HFFc6 (cell line): ENCODE measurements around the gene ADAMTS15. TPM values are rescaled to one million over a fixed set of nuclear protein-coding genes. Genes with fewer than 3 reads are reported as not detected.

Experiments used
- DNase-seq: peaks from one replicate; pipeline ENCODE4 v3.0.0-alpha.2; 2018
- H3K27ac Mint-ChIP-seq: 2 replicates; pipeline ENCODE4 v1.8.0; 2020; ENCODE audit warnings: mild to moderate bottlenecking, mixed read lengths
- H3K27me3 Mint-ChIP-seq: 2 replicates; pipeline ENCODE4 v1.8.0; 2021; ENCODE audit warnings: mild to moderate bottlenecking, moderate library complexity, mixed read lengths; ENCODE audit not compliant: insufficient read depth
- H3K36me3 Mint-ChIP-seq: 2 replicates; pipeline ENCODE4 v1.8.0; 2021; ENCODE audit warnings: low read depth, mixed read lengths
- H3K4me1 Mint-ChIP-seq: 2 replicates; pipeline ENCODE4 v1.8.0; 2020; ENCODE audit warnings: low read depth, mixed read lengths
- H3K4me3 Mint-ChIP-seq: 2 replicates; pipeline ENCODE4 v1.8.0; 2020; ENCODE audit warnings: mild to moderate bottlenecking, moderate library complexity, mixed read lengths
- H3K9me3 Mint-ChIP-seq: 2 replicates; pipeline ENCODE4 v1.8.0; 2020; ENCODE audit warnings: mild to moderate bottlenecking, mixed read lengths
- total RNA-seq, 6 experiments: library from RNA; stranded (reverse); fragmentation: NEBNext Ultra II Directional; extraction: Animal tissue kit (Norgen Biotek cat#: 25700); gene quantifications; 2 replicates in 1 of 6; 3 replicates in 5 of 6; pipeline ENCODE4 v1.2.3, GENCODE V29; 2021
- TF ChIP-seq, protein P1 (sequence below): fragments of 200-600 bp; sonication (generic); IDR thresholded peaks from 2 replicates; pipeline ENCODE4 v1.5.0; 2021; ENCODE audit warnings: antibody characterized with exemption, mild to moderate bottlenecking

ADAMTS15 gene
- total RNA-seq, 6 experiments from 2014 or later, result 0.21 to 1.1 (median 0.94) TPM

DNA sequence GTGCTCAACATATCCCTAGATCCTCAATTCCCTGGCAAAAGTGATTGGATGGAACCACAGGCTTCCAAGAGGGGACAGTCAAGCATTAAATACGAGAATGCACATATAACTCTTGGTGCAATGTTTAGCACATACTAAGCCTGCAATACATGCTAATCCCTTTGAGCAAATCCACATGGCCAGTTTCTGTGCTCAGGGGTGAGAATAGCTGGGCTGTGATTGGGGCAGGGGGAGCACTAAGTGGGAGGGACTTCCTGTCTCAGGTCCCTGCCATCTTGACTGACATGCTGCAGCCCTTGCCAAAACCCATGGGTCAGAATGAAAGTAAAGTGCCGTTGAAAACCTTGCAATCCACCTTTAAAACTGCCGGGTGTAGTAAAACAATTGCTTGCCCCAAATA, 2.7 kb upstream of the ADAMTS15 start:
- Mint-ChIP-seq H3K4me1 (peaks cover 34% of the 10 kb centered on the region), H3K27me3 (peaks cover 6% of the 10 kb centered on the region), H3K4me3 (no peak overlapping the region), H3K27ac (no peak overlapping the region), H3K9me3 (no peaks in the 10 kb centered on the region), H3K36me3 (no peaks in the 10 kb centered on the region)
- no peak for DNase-seq
- TF ChIP-seq, protein P1, sequence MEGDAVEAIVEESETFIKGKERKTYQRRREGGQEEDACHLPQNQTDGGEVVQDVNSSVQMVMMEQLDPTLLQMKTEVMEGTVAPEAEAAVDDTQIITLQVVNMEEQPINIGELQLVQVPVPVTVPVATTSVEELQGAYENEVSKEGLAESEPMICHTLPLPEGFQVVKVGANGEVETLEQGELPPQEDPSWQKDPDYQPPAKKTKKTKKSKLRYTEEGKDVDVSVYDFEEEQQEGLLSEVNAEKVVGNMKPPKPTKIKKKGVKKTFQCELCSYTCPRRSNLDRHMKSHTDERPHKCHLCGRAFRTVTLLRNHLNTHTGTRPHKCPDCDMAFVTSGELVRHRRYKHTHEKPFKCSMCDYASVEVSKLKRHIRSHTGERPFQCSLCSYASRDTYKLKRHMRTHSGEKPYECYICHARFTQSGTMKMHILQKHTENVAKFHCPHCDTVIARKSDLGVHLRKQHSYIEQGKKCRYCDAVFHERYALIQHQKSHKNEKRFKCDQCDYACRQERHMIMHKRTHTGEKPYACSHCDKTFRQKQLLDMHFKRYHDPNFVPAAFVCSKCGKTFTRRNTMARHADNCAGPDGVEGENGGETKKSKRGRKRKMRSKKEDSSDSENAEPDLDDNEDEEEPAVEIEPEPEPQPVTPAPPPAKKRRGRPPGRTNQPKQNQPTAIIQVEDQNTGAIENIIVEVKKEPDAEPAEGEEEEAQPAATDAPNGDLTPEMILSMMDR, result no peak

DNA sequence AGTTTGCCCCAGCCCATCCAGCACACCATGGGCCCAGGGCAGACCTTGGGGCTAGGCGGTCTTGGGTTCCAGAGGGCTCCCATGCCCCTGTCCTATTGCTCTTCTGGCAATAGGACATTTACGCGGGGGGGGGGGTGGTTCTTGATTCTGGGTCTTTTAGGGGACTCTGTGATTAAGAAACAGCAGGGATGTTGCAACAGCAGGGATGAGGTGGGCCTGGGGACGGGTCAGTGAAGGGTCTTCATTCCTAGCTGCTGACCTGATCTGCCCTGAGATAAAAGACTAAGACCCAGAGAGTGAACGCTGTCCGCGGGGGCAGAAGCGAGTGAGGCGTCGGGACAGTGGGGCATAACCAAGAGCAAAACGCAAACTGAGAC, 418 bp upstream of the ADAMTS15 start:
- H3K27ac Mint-ChIP-seq, result no peak overlapping the region
- H3K4me3 Mint-ChIP-seq, result peak overlapping the region; percentile 85
- peaks cover 28% of the 10 kb centered on the region for H3K4me1 Mint-ChIP-seq
- TF ChIP-seq, protein P1, result no peak
- H3K36me3 Mint-ChIP-seq, result no peaks in the 10 kb centered on the region
- H3K9me3 Mint-ChIP-seq, result no peaks in the 10 kb centered on the region
- no peak for DNase-seq
- H3K27me3 Mint-ChIP-seq, result peaks cover 5% of the 10 kb centered on the region

DNA sequence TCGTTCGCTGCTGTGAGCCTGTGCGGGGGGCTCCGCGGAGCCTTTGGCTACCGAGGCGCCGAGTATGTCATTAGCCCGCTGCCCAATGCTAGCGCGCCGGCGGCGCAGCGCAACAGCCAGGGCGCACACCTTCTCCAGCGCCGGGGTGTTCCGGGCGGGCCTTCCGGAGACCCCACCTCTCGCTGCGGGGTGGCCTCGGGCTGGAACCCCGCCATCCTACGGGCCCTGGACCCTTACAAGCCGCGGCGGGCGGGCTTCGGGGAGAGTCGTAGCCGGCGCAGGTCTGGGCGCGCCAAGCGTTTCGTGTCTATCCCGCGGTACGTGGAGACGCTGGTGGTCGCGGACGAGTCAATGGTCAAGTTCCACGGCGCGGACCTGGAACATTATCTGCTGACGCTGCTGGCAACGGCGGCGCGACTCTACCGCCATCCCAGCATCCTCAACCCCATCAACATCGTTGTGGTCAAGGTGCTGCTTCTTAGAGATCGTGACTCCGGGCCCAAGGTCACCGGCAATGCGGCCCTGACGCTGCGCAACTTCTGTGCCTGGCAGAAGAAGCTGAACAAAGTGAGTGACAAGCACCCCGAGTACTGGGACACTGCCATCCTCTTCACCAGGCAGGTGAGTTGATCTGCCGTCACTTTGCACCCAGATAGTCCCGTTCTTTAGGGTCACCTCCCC, 1.0 kb downstream of the ADAMTS15 start:
- no peak overlapping the region for H3K27ac Mint-ChIP-seq
- H3K36me3 Mint-ChIP-seq, result no peaks in the 10 kb centered on the region
- no peak for DNase-seq
- TF ChIP-seq, protein P1, result no peak
- peak overlapping the region; percentile 85 for H3K4me3 Mint-ChIP-seq
- no peaks in the 10 kb centered on the region for H3K9me3 Mint-ChIP-seq
- H3K4me1 Mint-ChIP-seq, result peaks cover 32% of the 10 kb centered on the region
- peaks cover 6% of the 10 kb centered on the region for H3K27me3 Mint-ChIP-seq

DNA sequence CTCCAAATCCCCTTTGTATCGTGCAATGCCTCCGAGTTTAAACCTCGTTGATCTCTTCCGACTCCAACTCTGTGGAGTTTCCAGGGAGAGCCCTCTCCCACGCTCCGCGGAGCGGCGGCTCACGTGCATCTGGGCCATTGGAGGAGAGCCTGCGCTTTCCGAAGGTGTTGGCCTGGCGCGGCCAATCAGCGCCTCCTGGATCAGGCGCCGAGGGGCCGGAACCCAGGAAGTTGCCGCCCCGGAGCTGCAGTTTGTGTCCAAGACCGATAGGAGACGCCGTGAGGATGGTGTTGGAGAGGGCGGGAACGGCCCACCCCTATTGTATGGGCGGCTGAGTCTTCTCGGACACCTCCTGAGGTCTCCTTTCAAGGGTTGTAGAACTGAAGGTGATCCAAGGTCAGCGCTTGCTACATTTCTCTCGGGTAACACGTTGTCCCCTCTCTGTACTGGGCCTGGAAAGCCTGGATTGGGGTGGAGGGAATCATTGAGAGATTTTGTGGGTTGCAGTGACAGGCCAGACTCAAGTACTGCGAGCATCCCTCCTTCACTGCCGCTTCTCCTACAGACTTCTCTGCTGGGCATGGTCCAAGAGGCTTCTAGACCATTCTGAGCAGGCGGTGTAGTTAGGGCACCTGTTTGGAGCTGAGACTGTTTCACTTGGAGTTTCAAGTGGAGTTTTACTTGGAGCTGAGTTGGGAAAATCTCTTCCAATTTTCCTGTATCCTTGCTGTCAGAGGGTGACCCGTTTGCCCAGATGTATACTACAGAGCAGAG, 1.7 kb downstream of the ADAMTS15 start:
- Mint-ChIP-seq H3K9me3 (no peaks in the 10 kb centered on the region), H3K4me1 (peaks cover 39% of the 10 kb centered on the region), H3K4me3 (peak overlapping the region; percentile 85; the same call in 1 of the 2 replicates), H3K27ac (no peak overlapping the region), H3K27me3 (peaks cover 10% of the 10 kb centered on the region), H3K36me3 (no peaks in the 10 kb centered on the region)
- no peak for DNase-seq
- TF ChIP-seq, protein P1, result peak; percentile 64

DNA sequence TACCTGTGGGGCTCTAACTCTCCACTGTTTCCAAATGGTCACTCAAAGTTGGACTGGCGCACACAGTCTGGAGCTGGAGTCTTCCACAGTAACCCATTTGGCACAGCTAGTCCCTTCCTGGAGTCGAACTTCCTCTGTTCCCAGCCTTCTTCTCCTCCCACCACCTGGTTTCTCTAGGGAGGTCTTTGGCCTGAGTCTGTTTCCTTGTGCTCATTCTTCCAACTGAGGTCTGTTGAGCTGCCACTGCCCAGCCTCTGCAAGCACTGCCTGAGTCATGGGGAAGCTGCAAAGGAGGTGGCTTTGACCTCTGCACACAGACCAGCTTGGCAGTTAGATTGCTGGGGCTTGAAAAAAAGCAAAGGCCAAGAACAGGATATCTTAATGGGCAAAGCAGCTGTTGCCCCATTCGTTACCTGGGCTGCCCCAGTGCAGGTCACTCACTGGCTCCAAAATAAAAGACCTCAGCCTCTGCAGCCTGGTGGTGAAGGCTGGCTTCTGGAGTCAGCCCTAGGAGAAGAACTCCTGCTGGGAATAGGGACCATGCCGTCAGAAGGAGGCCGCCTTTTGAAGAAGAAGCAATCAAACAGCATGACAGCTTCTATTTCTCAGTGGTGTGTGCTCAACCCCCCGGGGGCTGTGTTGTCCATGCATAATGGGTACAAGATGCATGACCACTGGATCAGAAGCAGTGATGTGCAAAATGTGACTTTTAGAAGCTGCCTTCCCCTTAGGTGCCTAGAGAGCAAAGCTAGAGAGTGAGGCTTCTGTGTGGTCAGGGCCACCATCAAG, 3.0 kb downstream of the ADAMTS15 start:
- no peak overlapping the region for H3K4me3 Mint-ChIP-seq
- H3K36me3 Mint-ChIP-seq, result no peaks in the 10 kb centered on the region
- peaks cover 41% of the 10 kb centered on the region for H3K4me1 Mint-ChIP-seq
- TF ChIP-seq, protein P1, result no peak
- H3K9me3 Mint-ChIP-seq, result no peaks in the 10 kb centered on the region
- H3K27ac Mint-ChIP-seq, result no peak overlapping the region
- DNase-seq, result no peak
- peaks cover 10% of the 10 kb centered on the region for H3K27me3 Mint-ChIP-seq
